Right forelimb (tissue), 1 donor: ENCODE measurements around the gene NOM1.

Experiments used
- DNase-seq: peaks from one replicate; pipeline ENCODE4 v3.0.0-alpha.2; 2018

Gene NOM1

DNA sequence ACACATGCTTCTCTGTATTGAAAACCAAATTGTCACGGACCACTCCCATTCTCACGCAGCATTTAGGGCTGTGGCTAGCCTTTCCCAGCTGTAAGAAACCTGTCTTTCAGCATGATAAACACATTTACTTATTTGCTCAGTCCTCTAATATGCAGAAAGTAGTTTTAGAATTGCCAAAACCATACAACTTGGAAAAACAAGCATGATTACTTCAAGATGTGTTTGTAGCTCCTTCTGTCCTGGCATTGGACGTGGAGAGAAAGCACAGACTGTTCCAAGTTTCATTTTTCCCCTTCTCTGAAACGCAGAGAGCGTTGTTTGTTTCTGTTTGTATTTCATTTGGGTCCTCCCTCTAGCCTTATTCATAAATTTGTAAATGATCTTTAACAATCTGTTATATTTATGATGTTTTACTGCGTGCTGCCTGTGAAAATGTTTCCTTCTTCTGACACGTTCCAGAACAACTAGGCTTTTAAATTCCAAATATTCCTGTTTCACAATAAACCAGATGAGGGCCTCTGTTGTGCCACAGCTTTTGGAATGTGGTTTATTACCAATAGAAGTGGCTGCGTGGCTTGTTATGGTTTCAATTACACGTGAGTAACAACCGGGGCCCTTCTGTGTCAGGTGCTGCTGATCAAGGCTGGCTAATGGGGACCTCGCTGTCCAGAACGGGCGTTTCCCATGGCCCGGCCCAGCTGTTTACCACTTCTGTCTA, 34.8 kb downstream of the NOM1 start:
- no peak for DNase-seq

DNA sequence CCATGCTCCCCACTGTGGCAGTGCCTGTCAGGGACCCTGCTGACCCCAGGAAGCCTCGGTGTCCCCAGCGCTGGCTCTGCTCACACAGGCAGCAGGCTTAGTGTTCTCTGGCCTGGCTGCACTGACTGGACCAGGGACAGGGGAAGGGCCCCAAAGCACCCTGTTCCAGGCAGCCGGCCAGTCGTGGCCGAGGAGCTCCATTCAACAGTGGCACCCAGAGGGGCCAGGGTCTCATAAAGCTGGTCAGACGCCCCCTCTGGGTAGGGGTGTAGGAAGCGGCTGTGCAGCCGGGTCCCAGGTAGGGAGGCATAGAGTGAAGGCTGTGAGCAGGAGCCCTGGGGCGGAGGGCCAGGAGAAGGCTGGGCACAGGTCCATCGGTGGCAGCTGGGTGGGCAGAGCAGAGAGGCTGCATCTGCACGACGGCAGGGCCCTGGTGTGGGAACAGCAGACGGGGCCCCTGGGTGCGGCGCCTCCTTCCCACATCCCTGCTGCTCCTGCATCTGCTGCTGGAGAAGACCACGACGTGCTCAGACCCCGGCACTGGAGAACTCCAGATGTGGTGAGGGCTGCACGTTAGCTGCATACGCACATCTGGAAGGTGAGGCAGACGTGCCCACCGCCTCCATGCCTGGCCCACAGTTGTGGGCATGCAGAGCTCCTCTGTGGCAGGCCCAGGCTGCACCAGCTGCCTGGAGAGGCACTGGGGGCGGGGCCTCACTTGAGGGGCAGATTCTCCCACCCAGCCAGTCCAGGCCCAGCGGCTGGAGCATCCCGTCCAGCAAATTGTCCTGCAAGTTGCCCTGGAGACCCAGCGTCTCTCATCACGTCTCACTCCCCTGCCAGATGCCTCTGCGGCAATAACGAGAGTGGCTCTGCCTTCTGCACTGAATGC, 35.8 kb downstream of the NOM1 start:
- no peak for DNase-seq

DNA sequence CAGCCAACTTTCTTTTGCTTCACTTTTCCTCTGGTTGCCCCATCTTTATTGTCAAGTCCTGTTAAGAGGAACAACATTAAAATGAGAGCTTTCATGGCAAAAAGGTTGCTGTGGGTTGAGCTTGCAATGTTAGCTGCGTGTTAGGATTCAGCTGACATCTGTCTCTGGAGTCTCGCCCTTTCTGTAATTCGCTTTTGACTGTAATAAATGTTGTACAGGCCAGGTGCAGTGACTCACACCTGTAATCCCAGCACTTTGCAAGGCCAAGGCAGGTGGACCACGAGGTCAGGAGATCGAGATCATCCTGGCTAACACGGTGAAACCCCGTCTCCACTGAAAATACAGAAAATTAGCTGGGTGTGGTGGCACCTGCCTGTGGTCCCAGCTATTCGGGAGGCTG, 36.9 kb downstream of the NOM1 start:
- no peak for DNase-seq

DNA sequence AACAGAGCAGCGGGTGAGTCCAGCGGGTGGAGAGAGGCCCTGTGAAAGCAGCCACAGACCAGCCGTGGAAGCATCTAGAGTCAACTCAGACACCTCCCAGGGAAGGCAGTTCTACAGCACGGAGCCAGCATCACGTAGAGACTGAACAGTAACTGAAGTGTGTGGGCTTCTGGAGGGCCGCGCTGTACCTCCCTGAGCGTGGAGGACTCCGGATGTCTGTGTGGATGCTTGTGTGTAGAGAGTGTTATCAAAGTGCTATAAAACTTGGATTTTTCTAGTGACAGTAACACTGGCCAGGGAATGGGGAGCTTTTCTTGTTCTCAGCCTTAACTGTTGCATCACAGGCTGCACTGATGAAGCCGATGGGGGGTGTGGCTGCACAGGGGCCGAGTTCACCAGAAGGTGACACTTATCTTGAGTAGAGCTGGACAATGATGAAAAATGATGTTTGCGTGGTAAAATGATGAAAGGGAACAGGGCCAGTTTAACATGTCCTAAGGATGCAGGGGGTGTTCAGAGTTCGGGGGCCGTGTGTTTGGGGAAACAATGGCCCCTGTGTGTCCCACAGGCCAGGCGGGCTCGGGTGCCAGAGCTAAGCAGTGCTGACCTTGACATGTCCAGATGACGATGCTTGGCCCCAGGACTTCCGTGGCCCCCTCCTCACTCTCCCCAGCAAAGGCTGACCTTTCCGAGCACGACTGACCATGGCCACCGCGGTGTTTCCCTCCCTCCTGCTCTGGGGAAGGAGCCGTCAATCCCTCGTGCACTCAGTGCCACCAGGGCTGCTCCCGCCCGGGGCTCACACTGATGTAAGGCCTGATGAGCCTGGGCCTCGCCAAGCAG, 39.1 kb downstream of the NOM1 start:
- DNase-seq: no peak

DNA sequence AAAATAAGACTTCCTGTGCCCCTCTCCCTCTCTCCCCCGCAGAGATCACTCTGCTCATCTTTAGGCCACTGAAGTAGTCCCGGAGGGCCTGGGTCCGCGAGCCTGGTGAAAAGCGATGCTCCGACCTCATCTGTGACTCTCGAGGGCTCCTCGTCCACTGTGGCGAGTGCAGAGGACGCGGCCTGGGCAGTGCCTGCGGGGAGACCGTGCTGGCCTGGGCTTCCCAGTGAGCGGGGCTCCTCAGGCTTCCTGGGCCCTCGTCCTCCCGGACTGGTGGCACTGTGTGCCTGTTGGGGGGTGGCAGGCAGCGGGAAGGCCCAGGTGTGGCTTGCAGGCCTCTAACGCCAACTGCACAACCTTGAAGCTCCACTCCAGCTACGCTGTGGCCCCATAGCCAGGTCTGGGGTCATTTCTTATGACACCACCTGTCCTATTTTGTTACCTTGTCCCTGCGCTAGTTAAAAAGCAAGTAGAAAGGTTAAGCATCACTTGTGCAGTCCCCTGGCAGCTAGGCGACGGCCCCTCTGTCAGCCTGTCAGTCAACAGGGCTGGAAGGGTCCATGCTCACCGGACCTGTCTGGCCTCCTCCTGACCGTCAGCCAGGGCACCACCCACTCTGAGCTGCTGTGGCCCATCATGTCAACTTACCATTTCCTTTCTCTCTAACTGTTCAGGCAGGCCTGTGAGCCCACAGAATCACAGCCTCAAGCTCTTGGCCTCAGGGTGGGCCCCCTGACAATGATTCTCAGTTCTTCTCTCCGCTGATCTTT, 40.4 kb downstream of the NOM1 start:
- DNase-seq: no peak

DNA sequence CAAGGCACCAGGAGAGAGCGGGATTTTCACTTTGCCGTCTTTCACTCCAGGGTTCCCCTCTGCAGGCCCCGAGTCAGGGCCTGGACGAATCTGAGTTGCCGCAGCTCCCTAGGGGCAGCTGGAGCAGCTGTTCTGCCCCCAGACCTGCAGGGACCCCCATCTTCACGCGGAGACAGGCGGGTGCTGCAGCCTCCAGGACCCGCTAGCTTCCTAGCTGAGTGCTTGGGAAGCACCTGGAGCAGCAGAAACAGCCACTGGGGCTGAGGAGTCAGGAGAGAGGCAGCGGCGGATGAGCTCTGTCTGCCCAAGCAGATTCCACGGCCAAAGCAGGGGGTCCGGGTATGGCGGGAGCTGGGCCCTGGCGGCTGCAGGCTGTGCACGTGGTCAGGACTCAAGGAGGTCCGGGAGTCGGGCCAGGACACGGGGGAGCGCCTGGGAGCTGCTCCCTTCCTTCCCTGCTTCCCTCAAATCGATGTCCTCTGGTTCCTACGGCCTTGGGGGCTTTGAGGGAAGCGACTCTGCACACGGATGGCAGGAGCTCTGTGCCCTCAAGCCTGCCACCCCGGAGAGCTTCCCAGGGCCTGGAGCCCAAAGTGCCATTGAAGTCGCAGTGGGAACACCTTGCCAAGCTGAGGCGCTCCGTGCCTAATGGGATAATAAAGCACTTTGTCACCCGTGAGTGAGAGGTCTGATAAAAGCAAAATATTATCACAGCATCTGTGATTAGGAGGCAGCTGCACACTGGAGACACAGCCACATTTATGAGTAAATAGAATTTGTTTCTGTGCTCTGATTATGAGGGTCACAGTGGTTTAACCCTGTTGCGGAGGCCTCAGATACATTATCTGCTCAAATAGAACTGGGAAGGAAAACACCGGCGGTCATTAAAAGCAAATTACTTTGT, 43.8 kb downstream of the NOM1 start:
- no peak for DNase-seq

DNA sequence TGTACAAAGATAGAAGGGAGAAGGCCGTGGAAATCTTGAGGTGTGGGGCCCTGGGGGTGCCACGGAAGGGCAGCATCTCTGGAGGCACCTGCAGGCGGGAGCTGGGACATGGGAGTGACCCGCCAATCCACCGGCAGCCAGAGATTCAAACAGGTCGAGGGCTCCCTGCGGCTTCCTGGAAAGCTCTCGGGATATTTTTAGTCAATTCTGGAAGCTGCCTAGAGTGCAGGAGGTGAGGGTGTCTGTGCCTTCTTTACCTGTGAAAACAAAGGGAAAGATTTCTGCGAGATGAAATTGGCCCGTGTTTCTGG, 44.4 kb downstream of the NOM1 start:
- no peak for DNase-seq

DNA sequence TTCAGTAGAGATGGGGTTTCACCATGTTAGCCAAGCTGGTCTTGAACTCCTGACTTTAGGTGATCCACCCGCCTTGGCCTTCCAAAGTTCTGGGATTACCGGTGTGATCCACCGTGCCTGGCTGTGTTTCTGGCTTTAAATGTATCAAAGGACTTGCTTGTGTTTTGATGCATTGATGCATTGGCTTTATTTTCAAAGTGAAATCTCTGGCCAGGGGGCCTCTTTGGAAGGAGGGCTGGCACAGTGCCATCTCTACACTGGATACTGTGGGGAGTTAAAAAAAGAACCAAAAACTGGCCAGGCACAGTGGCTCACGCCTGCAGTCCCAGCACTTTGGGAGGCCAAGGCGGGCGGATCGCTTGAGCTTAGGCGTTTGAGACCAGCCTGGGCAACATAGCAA, 44.9 kb downstream of the NOM1 start:
- DNase-seq: no peak

DNA sequence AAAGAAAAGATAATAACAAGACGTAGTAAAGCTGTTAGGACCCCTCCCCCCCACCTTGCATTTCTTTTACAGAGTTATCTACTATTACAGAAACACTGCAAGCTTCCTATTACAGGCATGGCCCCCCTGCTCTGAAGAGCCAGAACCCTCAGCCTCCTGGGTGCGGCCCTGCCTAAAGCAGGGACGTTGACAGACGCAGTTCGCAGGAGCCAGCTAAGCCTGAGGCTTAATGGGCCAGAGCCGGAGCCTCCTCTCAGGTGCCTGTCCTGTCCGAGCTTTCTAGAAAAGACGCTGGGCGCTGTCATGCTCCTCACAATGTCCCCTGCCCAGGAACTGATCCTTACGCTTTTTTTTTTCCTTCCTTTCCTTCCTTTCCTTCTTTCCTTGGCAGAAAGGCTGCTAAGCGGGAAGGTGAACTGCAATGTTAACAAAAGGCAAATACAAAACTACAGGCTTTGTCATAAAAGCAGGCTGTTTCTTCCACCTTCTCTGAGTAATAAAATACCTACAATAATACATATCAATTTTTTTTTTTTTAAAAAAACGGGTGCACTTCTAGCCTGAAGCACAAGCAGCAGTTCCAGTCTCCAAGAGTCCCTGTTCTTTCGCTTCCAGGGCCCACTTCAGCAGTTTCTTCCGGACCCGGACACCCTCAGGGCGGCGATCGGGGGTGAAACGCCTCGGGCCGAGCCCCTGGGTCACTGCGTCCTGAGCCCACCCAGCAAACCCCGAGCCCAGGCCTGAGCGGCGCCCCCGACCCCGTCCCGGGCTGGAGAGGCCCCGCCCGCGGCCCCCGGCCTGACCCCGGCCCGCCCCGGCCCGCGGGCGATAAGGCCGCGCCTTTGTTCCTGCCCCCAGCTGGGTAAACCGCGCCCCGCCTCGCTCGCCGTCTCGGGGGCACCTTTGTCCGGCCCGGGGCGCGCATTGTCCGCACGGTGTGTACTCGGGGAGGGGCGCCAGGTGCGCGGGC, 49.8 kb downstream of the NOM1 start:
- DNase-seq: peak; percentile 36

DNA sequence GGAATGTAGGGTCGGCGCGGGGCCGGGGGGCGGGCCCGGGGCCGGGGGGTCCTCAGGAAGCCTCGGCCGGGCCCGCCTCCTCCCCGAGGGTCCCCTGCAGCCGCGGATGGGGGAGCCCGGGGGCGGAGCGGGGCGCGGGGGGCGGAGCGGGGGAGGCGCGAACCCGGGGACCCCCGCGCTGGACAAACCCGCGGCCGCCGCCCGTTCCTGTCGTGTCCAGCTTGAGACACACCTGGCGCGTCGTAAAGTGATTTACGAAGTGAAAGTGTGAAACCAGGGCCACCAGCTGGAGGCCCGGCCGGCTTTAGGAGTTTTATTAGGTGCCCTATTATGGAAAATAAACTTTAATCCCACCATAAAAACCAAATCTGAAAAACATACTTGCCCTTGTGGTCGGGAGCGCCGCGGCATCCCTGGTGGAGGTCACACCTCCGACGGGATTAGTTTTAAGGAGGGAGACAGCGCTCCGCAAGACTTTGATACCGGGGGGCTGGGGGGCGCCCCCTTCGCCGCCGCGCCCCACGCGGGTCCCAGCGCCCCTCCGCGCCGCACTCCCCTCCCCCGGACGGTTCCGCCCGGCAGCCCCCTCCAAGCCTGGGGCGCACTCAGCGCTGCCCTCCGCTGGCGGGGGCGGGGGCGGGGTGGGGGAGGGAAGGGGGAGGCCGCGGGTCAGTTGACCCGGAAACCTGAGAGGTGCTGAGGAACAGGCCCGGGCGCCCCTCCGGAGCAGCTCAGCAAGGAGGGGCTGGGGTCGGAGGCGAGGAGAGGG, 50.6 kb downstream of the NOM1 start:
- DNase-seq: peak; percentile 34

DNA sequence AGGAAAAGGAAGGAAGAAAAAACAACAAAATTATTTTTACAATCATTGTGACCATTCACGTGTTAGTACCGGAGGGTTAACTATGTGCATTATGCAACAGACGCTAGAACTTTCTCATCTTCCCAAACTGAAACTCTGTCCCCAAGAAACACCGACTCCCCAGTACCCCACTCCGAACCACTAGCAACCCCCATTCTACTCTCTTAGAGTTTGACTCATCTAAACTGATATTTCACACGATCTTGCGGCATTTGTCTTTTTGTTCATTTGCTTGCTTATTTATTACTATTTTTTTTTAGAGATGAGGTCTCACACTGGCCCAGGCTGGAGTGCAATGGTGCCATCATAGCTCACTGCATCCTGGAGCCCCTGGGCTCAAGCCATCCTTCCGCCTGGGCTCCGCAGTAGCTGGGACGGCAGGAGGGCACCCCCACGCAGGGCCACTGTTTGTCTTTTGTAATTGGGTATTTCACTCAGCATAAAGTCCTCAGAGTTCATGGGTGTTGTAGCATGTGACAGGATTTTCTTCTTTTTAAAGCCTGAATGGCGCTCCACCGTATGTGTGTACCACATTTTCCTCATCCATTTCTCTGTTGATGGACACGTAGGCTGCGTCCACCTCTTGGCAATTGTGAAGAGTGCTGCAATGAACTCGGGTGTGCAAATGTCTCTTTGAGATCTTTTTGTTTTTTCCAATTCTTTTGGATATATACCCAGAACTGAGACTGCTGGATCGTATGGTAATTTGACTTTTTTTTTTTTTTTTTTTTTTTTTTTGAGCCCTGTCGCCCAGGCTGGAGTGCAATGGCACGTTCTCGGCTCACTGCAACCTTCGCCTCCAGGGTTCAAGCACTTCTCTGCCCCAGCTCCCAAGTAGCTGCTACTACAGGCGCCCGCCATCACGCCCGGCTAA, 51.5 kb downstream of the NOM1 start:
- DNase-seq: peak; percentile 37

DNA sequence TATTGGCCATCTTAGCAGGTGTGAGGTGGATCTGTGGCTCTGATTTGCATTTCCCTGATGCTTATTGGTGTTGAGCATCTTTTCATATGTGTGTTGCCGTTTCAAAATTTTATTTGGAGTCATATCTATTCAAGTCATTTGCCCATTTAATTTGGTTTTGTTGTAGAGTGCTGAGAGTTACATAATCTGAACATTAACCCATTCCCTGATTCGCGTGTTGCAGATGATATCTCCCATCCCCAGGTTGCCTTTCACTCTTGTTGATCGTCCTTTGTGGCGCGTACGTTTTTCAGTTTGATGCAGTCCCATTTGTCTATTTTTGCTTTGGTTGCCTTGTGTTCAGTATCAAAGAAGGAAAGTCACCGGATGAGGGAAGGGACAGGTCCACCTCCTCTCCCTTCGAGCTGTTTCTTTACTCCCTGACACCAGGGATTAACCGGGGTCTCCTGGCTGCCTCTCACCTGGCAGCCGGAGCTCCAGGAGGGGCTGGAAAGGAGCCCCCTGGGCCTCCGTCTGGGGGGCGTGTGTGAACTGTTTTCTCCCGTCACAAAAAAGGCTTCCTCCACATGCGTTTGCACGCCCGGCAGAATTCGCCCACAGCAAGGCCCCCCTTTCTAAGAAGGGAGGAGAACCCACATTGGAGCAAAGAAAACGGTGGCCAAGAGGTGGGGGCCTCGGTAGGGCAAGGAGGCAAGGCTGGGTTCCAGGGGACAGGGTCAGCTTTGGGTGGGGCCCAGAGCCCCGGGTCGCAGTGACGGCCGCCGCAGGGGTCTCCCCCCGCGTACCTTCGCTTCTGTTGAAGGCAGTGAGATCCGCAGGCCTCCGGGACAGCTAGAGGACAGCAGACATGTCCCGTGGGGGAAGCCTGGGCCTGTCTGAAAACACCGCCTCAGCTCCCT, 52.7 kb downstream of the NOM1 start:
- peak; percentile 40 for DNase-seq

DNA sequence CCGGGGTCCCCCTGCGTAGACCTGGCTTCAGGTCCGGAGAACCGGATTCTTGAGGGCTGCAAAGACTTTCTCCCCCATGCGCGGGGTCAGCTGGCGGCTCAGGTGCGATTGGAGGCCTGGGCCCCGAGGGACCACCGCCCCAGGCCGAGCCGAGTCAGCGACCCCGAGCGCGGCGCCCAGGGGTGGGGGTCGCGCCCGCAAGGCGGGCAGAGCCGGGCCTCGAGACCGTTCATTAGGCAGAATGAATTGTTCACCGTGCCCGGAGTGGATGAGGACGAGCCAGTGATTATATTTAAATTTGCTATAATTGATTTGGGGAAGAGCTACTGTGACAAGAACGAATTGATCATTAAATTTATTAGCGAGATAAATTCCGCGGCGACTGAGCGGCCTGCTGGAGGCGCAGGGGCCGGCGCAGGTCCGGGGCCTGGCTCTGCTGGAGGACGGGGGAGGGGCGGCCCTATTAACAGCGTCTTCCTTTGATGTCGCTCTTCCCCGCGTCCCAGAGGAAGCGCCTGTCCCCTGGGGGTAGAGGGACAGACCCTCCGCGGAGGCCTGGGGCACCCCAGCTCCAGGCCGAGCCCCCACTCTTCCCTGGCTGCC, 53.4 kb downstream of the NOM1 start:
- peak; percentile 38 for DNase-seq

DNA sequence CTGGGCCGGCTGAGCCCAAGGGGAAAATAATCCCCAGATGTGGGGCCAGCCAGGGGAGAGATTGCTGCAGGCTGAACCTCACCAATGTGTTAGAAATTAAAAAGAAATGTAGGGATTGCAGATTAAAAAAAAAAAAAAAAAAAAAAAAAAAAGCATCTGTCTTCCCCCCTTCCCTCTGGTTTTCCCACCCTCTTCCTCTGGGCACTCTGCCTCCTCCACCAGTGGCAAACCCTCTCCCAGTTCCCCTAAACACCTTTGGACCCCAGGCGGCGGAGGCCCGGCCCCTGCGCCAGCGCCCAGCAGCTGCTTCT, 53.9 kb downstream of the NOM1 start:
- no peak for DNase-seq

DNA sequence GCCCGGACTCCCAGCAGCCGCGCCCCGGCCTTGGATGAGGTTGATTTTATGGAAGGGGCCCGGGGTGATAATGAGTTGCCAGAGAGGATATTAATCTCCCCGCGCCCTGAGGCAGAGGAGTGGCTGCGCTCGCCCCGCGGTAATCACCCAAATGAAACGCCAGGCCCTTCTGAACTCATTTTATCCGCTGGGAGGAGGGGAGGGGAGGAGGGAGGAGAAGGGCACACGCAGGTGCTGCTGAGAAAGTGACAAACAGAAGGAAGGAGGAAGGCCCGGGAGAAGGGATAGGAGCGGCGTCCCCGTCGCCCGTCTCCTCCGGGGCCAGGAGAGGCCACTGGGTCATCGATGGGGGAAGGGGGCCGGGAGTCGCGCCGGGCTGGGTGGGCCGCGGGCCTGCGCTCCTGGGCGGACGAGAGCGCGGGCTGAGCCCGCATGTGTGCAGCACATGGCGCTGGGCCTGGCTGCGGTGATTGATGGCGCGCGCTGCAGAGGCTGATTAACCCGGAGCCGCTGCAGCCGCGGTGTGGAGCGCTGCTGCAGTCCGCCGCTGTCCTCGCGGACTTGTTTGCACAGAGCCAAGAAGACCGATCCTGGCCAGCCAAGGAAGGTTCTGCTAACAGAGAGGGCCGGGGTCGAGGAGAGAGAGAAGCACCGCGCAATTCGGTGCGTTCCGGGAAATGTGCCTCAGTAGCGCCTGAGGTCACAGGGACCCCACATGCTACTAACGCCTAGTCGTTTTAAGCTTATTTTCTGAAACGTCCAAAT, 54.4 kb downstream of the NOM1 start:
- DNase-seq: peak; percentile 45
